ENCODE measurements around the gene ADSS2. TPM values are rescaled to one million over a fixed set of nuclear protein-coding genes. Genes with fewer than 3 reads are reported as not detected.

The ADSS2 gene
- total and polyA plus RNA-seq, 9 donors, result 15.4 to 27.0 (median 20.9) TPM

GRCh38 chr1:244461245-244462071, 9.7 kb upstream of the ADSS2 start, which contains the start of gene CATSPERE:
TSS of gene CATSPERE (plus strand) at chr1:244461273. CDS start at chr1:244461430, 157 bp downstream.
- peak; percentile 93 for DNase-seq
- Histone ChIP-seq H3K4me3 (ENCODE audit: low read length) (peak within 1 kb of the TSS; percentile 77), H3K27ac (ENCODE audit: low read length) (peak within 1 kb of the TSS; percentile 86), H3K27me3 (ENCODE audit: control insufficient read depth, insufficient read depth, low read length) (no peaks in the 10 kb centered on the region), H3K4me1 (ENCODE audit: control insufficient read depth, insufficient read depth, low read length) (peaks cover 7% of the 10 kb centered on the region), H3K36me3 (ENCODE audit: control insufficient read depth, insufficient read depth, low read length) (no peaks in the 10 kb centered on the region), H3K9me3 (replicated peaks; ENCODE audit: control insufficient read depth, low read depth, low read length) (no peaks in the 10 kb centered on the region)
- 13% methylated on average over 60 of the region's 61 CpGs for WGBS (ENCODE audit: insufficient coverage)

- 90% methylated on average over 3 of the region's 4 CpGs for WGBS (ENCODE audit: insufficient coverage)
- H3K9me3 ChIP-seq (replicated peaks; ENCODE audit: control insufficient read depth, low read depth, low read length), result no peaks in the 10 kb centered on the region
- H3K4me1 ChIP-seq (ENCODE audit: control insufficient read depth, insufficient read depth, low read length), result peaks cover 7% of the 10 kb centered on the region
- DNase-seq, result peak; percentile 39
- H3K27ac ChIP-seq (ENCODE audit: low read length), result no peak overlapping the region
- no peak overlapping the region for H3K4me3 ChIP-seq (ENCODE audit: low read length)
- peaks cover 2% of the 10 kb centered on the region for H3K27me3 ChIP-seq (ENCODE audit: control insufficient read depth, insufficient read depth, low read length)
- no peaks in the 10 kb centered on the region for H3K36me3 ChIP-seq (ENCODE audit: control insufficient read depth, insufficient read depth, low read length)
Measured at GRCh38 chr1:244460197-244460596, 8.5 kb upstream of the ADSS2 start.

- Histone ChIP-seq H3K4me3 (ENCODE audit: low read length) (no peak overlapping the region), H3K9me3 (replicated peaks; ENCODE audit: control insufficient read depth, low read depth, low read length) (no peaks in the 10 kb centered on the region), H3K27me3 (ENCODE audit: control insufficient read depth, insufficient read depth, low read length) (peaks cover 2% of the 10 kb centered on the region), H3K4me1 (ENCODE audit: control insufficient read depth, insufficient read depth, low read length) (peaks cover 7% of the 10 kb centered on the region), H3K27ac (ENCODE audit: low read length) (no peak overlapping the region), H3K36me3 (ENCODE audit: control insufficient read depth, insufficient read depth, low read length) (no peaks in the 10 kb centered on the region)
- no CpG with 5 or more reads among the region's 4 CpGs for WGBS (ENCODE audit: insufficient coverage)
- DNase-seq, result no peak
Measured at GRCh38 chr1:244458781-244459180, 7.1 kb upstream of the ADSS2 start.

DNA sequence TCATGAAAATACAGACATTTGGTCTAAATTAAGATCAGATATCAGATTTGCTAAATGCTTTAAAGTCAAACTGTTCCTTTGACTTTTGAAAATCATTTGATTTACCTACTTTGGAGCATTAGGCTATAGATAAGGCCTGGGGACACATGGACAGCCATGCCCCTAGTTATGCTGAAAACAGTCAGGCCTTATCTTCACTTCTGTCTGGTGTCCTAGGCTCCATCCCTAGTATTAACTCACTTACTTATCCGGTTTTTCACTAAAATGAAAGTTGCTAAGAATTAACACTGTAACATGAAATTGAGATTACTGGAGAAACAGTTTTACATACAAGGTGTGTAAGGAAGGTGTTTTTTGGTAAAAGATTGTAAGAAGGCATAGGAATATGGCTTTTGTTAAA, 4.9 kb upstream of the ADSS2 start:
- Histone ChIP-seq H3K27me3 (ENCODE audit: control insufficient read depth, insufficient read depth, low read length) (peaks cover 2% of the 10 kb centered on the region), H3K27ac (ENCODE audit: low read length) (no peak overlapping the region), H3K4me3 (ENCODE audit: low read length) (no peak overlapping the region), H3K4me1 (ENCODE audit: control insufficient read depth, insufficient read depth, low read length) (peaks cover 5% of the 10 kb centered on the region), H3K9me3 (replicated peaks; ENCODE audit: control insufficient read depth, low read depth, low read length) (no peaks in the 10 kb centered on the region), H3K36me3 (ENCODE audit: control insufficient read depth, insufficient read depth, low read length) (no peaks in the 10 kb centered on the region)
- no peak for DNase-seq
- no CpG with 5 or more reads among the region's 1 CpG for WGBS (ENCODE audit: insufficient coverage)

- 100% methylated on average over 1 of the region's 6 CpGs for WGBS (ENCODE audit: insufficient coverage)
- H3K4me3 ChIP-seq (ENCODE audit: low read length), result no peak overlapping the region
- no peak for DNase-seq
- peaks cover 3% of the 10 kb centered on the region for H3K4me1 ChIP-seq (ENCODE audit: control insufficient read depth, insufficient read depth, low read length)
- H3K9me3 ChIP-seq (replicated peaks; ENCODE audit: control insufficient read depth, low read depth, low read length), result no peaks in the 10 kb centered on the region
- no peaks in the 10 kb centered on the region for H3K36me3 ChIP-seq (ENCODE audit: control insufficient read depth, insufficient read depth, low read length)
- H3K27me3 ChIP-seq (ENCODE audit: control insufficient read depth, insufficient read depth, low read length), result peaks cover 2% of the 10 kb centered on the region
- no peak overlapping the region for H3K27ac ChIP-seq (ENCODE audit: low read length)
Measured at GRCh38 chr1:244454412-244454811, 2.7 kb upstream of the ADSS2 start.

DNA sequence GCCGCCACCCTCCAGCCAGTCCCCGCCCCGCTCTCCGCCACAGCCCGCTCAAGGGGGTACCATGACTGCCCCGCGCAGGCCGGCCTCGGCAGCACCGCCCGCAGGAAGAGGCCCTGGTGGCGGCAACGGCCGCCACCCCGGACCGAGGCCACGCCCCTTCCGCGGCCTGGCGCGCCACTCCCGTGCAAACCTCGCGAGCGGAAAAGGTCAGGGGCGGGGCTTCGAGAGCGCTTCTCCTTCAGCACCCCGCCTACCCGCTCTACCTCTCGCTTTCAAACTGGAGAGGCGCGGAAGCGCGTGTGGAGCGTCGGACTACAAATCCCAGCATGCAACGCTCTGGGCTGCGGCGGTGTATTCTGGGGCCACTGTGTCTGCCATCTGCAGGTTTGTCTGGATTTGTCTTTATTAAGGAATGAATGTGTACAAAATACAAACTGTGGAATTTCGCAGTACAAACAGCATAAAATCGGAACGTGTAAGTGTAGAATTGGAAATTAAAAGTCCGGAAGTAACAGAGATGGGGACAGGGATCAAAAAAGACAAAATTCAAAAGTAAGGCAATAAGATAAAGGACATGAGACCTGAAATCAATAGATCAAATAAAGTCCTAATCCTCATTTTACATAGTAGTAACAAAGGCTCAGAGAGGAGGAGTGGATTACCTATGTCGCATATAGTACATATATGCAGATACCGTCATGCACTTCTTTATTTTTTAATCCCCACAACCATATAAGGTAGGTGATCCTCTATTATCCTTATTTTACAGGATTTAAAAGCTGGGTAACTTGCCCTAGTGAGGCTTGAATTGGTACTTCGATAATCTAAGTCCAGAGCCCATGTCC, 464 bp upstream of the ADSS2 start:
- peaks cover 2% of the 10 kb centered on the region for H3K27me3 ChIP-seq (ENCODE audit: control insufficient read depth, insufficient read depth, low read length)
- WGBS (ENCODE audit: insufficient coverage), result 0% methylated on average over 39 of the region's 47 CpGs

DNA sequence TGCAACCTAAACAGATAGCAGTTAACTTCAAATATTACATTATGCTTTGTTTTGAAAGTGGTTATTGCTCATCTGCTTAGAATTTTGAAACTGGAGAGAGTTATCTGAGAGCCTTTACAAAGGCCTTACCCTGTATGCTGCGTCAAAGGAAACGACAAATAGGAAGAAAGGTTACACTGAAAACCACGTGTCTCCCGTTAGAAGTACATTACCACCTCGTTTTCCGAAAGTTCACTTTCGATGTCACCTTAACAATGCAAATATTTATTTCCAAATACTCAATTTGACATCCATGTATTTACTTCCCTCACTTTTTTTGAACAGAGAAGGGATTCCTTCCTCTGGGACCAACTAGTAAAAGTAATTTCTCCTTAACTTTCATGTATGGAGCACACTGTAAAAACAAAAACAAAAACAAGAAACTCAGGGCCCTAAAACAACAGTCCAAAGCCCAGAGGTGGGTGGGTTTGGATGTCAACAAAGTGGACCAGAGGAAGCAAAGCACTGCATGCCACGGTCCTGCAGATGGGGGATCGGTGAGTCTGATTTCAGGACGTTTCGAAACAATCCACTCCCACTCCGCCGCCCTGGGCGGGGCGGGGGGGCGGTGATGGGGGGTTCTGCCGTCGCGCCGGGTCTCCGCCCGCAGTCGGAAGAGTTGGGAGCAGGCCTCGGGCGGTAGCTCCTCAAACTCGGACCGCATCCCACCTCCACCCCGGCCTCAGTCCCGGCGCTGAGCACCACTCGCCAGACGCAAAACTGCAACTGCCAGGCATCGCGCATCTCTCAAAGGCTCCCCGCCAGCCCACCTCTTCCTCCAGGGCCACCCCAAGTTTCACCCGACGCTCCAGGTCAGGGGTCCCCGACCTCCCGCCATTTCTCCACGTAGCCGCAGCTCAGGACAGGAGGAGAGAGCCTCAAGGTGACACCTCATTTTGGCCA, 841 bp downstream of the ADSS2 start:
- no peaks in the 10 kb centered on the region for H3K9me3 ChIP-seq (replicated peaks; ENCODE audit: control insufficient read depth, low read depth, low read length)
- DNase-seq, result peak; percentile 71
- peaks cover 3% of the 10 kb centered on the region for H3K4me1 ChIP-seq (ENCODE audit: control insufficient read depth, insufficient read depth, low read length)
- H3K27me3 ChIP-seq (ENCODE audit: control insufficient read depth, insufficient read depth, low read length), result peaks cover under 1% of the 10 kb centered on the region
- H3K36me3 ChIP-seq (ENCODE audit: control insufficient read depth, insufficient read depth, low read length), result no peaks in the 10 kb centered on the region
- peak overlapping the region; percentile 94 for H3K4me3 ChIP-seq (ENCODE audit: low read length)
- peak overlapping the region; percentile 93 for H3K27ac ChIP-seq (ENCODE audit: low read length)
- under 1% methylated on average over 24 of the region's 41 CpGs for WGBS (ENCODE audit: insufficient coverage)

More for the DNA sequence above, 464 bp upstream of the ADSS2 start:
- Histone ChIP-seq H3K27ac (ENCODE audit: low read length) (peak overlapping the region; percentile 74), H3K4me3 (ENCODE audit: low read length) (peak overlapping the region; percentile 94), H3K4me1 (ENCODE audit: control insufficient read depth, insufficient read depth, low read length) (peaks cover 3% of the 10 kb centered on the region), H3K9me3 (replicated peaks; ENCODE audit: control insufficient read depth, low read depth, low read length) (no peaks in the 10 kb centered on the region), H3K36me3 (ENCODE audit: control insufficient read depth, insufficient read depth, low read length) (no peaks in the 10 kb centered on the region)
- DNase-seq, result peak; percentile 100

DNA sequence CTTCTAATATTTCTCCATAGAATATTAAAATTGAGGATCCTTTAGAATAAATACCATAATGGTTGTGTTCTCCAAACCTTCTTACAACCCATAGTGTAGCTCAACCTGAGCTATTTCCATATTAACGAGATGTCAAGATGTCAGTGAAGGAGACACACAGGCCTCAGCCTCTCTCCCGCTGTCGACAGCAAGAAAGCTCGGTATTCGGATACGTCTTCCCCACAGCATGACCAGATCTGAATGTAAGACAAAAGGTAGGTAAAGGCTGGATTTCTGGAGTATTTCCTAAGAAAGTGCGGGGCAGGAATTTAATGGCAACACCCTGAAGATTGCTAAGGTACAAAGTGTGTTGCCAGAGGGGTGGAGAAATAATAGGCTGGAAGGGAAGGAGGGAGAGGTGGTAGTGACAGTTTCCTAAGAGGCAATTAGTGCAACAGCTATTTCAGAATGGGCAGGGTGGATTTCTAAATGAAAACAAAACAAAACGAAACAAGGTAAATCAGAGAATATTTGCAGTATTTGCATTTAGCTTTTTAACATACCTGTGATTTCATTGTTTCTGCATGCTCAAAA, 1.7 kb downstream of the ADSS2 start:
- no peaks in the 10 kb centered on the region for H3K27me3 ChIP-seq (ENCODE audit: control insufficient read depth, insufficient read depth, low read length)
- no peaks in the 10 kb centered on the region for H3K9me3 ChIP-seq (replicated peaks; ENCODE audit: control insufficient read depth, low read depth, low read length)
- H3K36me3 ChIP-seq (ENCODE audit: control insufficient read depth, insufficient read depth, low read length), result no peaks in the 10 kb centered on the region
- H3K27ac ChIP-seq (ENCODE audit: low read length), result no peak overlapping the region
- DNase-seq, result peak; percentile 3
- WGBS (ENCODE audit: insufficient coverage), result 100% methylated on average over 2 of the region's 8 CpGs
- H3K4me3 ChIP-seq (ENCODE audit: low read length), result no peak overlapping the region
- H3K4me1 ChIP-seq (ENCODE audit: control insufficient read depth, insufficient read depth, low read length), result peaks cover 3% of the 10 kb centered on the region

- WGBS (ENCODE audit: insufficient coverage), result 88% methylated on average over 2 of the region's 5 CpGs
- Histone ChIP-seq H3K9me3 (replicated peaks; ENCODE audit: control insufficient read depth, low read depth, low read length) (no peaks in the 10 kb centered on the region), H3K27me3 (ENCODE audit: control insufficient read depth, insufficient read depth, low read length) (no peaks in the 10 kb centered on the region), H3K36me3 (ENCODE audit: control insufficient read depth, insufficient read depth, low read length) (no peaks in the 10 kb centered on the region), H3K4me3 (ENCODE audit: low read length) (no peak overlapping the region), H3K27ac (ENCODE audit: low read length) (no peak overlapping the region), H3K4me1 (ENCODE audit: control insufficient read depth, insufficient read depth, low read length) (peaks cover 5% of the 10 kb centered on the region)
- no peak for DNase-seq
Measured at GRCh38 chr1:244448279-244449036, 3.3 kb downstream of the ADSS2 start.
